Omental fat pad (tissue), 4 donors: ENCODE results near the gene LHFPL3. TPM values are rescaled to one million over a fixed set of nuclear protein-coding genes. Genes with fewer than 3 reads are reported as not detected.

Experiments used
- ATAC-seq: fragments of 150-250 bp; one replicate; pipeline ENCODE4 v1.9.1; 2016; ENCODE audit warnings: mild to moderate bottlenecking, moderate library complexity; ENCODE audit not compliant: low FRiP score
- DNase-seq: peaks from one replicate; pipeline ENCODE4 v3.0.0-alpha.2; 2019; ENCODE audit warnings: low spot score
- total RNA-seq, 4 donors: library from RNA; depleted of rRNA; stranded (reverse); fragments of >200 nt; gene quantifications; one replicate each; pipeline ENCODE4 v1.1.0, GENCODE V29; 2016
- TF ChIP-seq, protein P1 (sequence below), 3 donors: fragments of 450-650 bp; IDR thresholded peaks; one replicate each; pipeline ENCODE4 v1.5.1; 2016 to 2017; ENCODE audit warnings: antibody characterized with exemption in 3 of 3, mild to moderate bottlenecking in 3 of 3, moderate library complexity in 2 of 3

Gene LHFPL3
- total RNA-seq, 4 donors from 2014 or later, result not detected

GRCh38 chr7:104415700-104416099 is 87.3 kb downstream of the LHFPL3 start:
- ATAC-seq, result no peak
- no peak for DNase-seq
- TF ChIP-seq, protein P1, sequence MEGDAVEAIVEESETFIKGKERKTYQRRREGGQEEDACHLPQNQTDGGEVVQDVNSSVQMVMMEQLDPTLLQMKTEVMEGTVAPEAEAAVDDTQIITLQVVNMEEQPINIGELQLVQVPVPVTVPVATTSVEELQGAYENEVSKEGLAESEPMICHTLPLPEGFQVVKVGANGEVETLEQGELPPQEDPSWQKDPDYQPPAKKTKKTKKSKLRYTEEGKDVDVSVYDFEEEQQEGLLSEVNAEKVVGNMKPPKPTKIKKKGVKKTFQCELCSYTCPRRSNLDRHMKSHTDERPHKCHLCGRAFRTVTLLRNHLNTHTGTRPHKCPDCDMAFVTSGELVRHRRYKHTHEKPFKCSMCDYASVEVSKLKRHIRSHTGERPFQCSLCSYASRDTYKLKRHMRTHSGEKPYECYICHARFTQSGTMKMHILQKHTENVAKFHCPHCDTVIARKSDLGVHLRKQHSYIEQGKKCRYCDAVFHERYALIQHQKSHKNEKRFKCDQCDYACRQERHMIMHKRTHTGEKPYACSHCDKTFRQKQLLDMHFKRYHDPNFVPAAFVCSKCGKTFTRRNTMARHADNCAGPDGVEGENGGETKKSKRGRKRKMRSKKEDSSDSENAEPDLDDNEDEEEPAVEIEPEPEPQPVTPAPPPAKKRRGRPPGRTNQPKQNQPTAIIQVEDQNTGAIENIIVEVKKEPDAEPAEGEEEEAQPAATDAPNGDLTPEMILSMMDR (IDR thresholded peaks at IDR 0.05), result no peak

- no peak for ATAC-seq
- TF ChIP-seq, protein P1 (IDR thresholded peaks at IDR 0.05), result no peak
- no peak for DNase-seq
Observed at GRCh38 chr7:104416866-104417393, 88.5 kb downstream of the LHFPL3 start.

- DNase-seq (no peak), ATAC-seq (no peak)
- TF ChIP-seq, protein P1 (IDR thresholded peaks at IDR 0.05), result no peak
Observed at GRCh38 chr7:104431930-104432329, 103.5 kb downstream of the LHFPL3 start.

GRCh38 chr7:104434129-104434528 is 105.7 kb downstream of the LHFPL3 start:
- ATAC-seq (no peak), DNase-seq (no peak)
- TF ChIP-seq, protein P1 (IDR thresholded peaks at IDR 0.05), result no peak

DNA sequence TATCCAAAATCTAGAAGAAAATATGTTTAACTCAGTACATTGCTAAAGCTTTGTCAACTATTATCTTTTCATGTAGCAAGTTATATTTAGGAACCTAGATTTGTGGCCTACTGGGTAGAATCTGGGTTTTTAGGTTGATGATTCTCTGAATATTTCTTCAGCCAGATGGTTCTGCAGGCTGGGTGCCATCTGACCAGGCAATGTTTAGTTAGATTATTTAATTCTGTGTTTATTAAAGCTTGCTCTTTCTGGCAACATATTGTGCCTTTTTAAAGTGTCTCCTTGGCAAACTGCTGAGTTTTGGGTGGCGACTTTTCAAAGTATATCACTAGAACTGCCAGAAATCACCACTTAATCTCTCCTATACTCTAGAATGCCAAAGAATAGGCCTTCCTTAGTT is 114.1 kb downstream of the LHFPL3 start:
- TF ChIP-seq, protein P1 (IDR thresholded peaks at IDR 0.05), result no peak
- DNase-seq, result no peak
- no peak for ATAC-seq

DNA sequence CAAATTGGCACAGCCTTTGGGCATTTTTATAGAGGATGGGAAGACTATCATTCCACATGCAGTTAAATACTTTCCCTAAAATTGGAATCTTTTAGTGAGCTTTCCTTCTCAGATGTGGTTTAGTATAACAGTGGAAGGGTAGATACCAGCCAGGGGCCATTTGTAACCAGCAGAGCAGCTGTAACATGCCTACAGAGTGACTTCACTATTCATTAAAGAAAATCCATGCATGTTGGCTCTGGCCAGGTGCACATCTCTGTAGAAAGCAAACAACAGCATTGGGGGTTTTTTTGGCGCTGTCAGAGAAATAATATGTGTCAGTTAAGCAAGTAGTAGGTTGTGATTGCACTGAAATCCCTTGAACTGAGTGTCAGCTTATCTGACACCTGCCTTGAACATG is 115.6 kb downstream of the LHFPL3 start:
- TF ChIP-seq, protein P1 (IDR thresholded peaks at IDR 0.05), result no peak
- ATAC-seq, result no peak
- DNase-seq, result no peak

DNA sequence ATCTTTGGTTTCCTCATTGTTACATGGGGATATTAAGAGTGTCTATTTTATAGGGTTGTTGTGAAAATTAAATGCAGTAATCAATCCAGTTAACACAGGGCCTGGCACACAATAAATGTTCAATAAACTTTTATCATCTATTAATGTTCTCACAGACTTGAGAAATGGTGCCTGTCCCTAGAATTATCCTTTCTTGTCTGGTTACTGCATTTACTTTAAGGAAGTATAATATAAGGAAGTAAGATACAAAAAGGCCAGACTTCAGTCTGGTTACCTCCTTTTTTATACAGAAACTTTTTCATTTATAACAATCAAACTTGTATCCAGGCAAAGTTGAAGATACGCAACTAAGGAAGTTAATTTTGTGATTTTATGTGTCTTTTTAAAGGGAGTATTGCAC is 117.0 kb downstream of the LHFPL3 start:
- DNase-seq, result no peak
- TF ChIP-seq, protein P1 (IDR thresholded peaks at IDR 0.05), result no peak
- no peak for ATAC-seq
